GM19328 (cell line): ENCODE data around the gene SLC6A3.
"Not testable (repeated sequence)": the region's sequence is repeated elsewhere in the genome, so short reads cannot be mapped to it uniquely, and the experiment has no call there.

ENCODE experiments used
- ATAC-seq: cut with Tn5 transposase; IDR thresholded peaks from one replicate; pipeline ENCODE4 v1.9.1; 2021; ENCODE audit warnings: mild to moderate bottlenecking, moderate library complexity; ENCODE audit not compliant: unreplicated experiment

SLC6A3 gene

DNA sequence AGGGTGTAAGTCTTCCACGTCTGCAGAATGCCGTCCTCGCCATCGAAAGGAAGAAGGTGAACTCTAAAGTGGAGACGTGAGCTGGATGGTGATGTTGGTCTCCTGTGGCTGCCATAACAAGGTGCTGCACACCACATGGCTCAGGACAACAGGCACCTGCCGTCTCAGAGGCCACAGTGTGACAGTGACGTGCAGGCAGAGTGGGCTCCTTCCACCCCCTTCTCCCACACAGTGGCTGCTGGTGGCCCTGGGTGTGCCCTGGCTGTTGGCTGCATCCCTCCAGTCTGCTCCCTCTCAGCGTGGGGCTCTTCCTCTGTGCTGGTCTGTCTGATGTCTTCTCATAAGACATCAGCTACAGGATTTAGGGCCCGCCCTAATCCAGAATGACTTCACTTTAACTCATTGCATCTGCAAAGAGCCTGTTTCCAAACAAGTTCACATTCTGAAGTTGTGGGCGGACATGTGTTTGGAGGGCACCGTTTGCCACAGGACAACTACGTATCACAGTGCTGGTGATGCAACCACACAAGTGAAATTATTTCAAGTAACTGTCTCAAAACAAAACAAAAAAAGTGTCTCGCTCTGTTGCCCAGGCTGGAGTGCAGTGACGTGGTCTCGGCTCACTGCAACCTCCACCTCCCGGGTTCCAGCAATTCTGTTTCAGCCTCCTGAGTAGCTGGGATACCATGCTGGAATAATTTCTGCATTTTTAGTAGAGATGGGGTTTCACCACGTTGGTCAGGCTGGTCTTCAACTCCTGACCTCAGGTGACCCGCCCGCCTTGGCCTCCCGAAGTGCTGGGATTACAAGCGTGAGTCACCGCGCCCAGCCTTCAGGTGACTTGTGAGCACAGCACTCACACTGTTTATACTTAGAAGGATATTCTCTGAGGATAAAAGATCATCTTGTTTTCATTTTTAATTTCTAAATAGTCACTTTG, 69.1 kb downstream of the SLC6A3 start:
- ATAC-seq, result no peak

DNA sequence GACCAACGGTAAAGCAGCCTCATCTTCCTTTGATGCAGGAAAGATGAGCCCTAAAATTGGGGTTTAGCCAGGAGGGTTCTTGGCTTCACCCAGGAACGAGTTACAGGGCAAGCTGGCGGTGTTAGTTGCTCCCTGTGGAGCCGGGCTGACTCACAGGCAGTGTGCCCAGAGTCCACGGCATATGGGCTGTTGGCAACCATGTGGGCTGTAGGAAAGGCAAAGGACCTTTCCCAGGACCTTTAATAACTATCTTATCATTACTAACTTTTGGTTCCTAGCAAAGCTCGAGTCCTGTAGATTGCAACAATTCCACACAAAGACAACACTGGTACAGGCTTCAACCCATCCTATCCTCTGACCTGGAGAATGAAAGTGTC, 70.6 kb downstream of the SLC6A3 start:
- no peak for ATAC-seq

DNA sequence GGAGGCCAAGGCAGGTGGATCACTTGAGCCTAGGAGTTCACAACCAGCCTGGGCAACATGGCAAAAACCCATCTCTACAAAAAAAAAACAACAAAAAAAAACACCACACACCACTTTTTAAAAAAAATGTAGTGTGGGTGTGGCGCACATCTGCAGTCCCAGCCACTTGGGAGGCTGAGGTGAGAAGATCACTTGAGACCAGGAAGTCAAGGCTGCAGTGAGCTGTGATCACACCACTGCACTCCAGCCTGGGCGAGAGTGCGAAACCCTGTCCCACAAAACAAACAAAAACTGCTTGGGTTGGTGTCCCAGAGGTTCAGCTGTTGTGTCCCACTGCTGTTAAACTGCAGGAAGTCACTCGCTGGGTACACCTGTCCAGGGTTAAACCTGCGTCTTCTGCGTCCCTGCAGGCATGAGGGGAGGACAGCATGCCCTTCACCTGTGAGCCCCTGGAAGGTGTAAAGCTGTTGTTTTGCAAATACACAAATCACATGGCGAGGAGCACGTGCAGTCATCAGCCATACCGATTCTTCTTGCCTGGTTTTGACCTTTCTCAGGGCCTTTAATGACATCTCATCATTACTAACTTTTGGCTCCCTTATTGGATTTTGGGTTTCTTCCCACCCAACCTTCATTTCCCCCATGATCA, 71.1 kb downstream of the SLC6A3 start:
- ATAC-seq, result no peak

DNA sequence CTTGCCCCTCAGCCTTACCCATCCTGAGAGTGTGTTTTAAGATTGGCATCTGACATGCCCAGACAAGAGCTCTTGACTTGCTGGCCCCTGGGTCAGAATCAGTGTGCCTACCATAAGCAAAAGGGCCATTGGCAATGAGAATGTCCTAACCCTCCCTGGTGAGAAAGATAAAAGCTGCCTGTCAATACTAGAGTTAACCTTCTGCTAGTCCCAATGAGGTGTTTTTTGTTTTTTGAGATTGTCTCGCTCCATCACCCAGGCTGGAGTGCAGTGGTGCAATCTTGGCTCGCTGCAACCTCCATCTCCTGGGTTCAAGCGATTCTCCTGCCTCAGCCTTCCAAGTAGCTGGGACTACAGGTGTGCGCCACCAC, 73.3 kb downstream of the SLC6A3 start:
- ATAC-seq, result not testable (repeated sequence)

DNA sequence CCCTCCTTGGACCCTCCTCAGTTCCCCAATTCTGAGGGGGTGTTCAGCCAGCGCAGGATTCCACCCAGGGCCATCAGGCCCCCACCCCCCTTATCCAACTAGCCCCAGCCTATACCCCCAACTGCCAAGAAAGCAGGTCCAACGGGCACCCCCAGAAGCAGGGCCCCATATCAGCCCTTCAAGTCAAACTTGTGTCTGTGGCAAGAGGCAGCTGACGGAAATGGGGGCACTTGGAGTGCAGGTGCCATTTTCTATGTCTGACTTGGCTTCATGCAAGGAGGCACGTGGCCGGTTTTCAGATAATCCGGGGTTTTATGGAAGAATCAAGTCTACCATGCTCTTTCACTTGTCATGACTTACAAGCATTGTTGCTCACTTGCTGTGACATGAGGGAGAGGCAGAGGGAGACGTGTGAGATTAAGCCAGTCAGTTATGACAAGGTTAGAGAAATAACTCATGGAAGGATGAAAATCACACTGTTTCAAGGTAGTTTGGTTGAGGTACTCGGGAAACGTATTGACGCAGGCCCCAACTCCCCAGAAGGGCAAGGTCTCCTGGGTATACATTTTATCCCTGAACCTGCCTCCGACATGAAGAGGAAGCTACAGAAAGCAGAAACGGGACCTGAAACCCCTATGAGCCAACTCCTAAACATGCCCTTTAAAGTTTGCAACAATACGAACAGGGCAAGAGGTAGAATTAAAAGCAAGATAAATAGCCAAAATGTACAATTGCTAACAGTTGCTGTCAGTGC, 73.8 kb downstream of the SLC6A3 start:
- ATAC-seq, result no peak

DNA sequence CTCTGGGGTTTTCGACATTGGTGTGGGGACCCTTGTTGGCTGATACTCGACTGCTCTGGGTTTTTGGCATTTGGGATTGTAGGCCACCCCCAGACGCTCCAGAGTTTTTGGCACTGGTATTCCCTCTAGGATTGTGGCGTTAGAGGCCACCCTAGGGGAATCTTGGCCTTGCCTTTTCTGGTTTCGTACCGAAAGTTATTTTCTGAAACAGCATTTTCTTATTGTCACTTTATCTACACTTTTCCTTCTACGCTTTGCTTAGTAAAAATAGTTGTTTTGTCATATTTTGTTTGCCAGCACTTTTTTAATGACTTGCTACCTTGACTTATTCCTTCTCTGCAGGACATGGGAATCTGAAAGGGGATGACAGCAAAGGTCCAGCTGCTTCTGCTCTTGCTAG, 75.2 kb downstream of the SLC6A3 start:
- ATAC-seq, result no peak

DNA sequence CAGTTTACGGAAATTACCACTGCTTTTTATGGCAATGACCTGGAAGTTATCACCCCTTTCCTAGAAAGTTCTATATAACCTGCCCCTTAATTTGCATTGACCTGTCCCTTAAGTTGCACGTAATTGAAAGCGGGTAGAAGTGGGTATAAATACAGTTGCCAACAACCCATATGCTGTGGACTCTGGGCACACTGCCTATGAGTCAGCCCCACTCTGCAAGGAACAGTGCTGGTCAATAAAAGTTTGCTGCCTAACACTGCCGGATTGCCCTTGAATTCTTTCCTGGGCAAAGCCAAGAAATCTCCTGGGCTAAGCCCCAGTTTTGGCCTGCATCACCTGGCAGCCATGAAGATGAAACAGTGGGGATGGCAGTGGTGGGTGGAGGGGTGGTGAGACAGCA, 76.5 kb downstream of the SLC6A3 start:
- no peak for ATAC-seq

DNA sequence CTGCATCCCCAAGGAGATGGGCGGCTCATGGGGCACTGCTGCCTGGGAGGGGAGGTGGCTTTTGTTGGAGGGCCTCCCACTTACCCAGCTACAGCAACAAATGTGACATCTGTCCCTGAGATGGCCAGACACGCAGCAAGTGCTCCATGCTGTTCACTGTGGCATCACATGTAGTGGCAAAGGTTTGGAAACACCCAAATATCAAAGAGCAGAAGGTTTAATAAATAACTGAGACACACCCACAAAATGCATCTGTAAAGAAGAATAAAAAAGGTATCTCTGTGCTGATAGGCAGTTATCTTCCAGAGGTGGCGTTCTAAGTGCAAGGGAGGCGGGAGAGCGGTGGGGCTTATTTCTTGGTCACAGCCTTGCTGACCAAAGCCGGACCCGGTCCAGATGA, 77.0 kb downstream of the SLC6A3 start:
- no peak for ATAC-seq

DNA sequence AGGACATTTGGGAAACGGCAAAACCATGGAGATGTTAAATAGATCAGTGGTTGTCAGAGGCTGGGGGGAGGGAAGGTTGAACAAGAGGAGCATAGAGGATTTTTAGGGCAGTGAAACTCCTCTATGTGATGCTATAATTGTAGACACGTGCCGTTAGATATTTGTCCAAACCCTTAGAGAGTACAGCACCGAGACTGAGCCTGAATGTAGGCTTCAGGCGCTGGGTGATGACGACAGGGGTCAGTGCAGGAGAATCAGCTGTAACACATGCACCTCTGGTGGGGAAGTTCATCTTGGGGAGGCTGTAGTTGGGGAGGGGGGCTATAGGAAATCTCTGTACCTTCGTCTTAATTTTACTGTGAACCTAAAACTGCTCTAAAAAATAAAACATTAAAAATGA, 78.1 kb downstream of the SLC6A3 start:
- ATAC-seq, result no peak

DNA sequence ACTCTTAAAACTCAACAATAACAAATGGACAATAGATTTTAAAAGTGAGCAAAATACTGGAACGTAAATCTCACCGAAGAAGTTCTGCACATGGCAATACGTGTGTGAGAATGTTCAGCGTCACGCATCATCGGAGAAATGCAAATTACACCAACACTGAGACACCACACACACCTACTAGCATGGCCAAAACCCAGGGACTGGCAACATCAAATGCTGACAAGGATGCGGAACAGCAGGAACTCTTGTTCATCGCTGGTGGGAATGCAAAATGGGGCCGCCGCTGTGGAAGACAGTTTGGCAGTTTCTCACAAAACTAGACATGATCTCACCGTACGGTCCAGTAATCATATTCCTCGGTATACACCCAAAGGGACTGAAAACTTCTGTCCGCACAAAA, 78.7 kb downstream of the SLC6A3 start:
- no peak for ATAC-seq

DNA sequence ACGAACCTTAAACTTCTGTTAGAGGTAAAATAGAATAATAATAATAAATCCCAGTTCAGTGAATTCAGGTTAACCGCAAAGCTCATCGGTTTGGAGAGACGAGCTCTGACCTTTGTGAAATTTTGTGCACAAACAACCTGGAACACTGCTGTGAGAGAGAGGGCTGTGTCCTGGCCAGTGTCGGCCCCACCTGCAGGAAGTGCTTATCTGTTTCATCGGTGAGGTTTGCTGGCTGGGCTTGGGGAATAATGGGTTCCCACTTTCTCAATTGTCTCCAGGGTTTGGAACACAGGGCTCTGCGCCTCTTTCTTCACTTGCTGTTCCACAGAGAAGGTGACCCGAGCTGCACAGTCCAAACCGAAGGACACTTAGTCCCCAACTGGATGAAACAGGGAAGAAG, 81.0 kb downstream of the SLC6A3 start:
- ATAC-seq, result no peak

DNA sequence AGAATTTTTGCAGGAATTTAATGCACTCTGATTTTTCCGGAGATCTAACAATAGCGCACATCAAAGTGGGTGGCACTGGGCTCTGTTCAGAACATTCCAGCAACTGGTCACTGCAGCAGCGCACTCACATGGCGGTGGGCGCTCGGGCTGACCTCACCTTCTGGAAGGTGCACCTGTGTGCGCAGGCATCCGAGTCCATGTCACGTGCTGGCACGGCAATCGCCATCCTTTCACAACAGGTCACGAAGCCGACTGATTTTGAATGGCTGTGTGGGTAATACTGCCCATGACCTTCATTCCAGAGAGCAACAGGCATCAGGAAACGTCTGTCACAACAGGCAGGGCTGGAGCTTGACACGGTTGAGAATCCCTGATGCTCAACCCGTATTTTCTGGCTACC, 81.7 kb downstream of the SLC6A3 start:
- ATAC-seq, result no peak

DNA sequence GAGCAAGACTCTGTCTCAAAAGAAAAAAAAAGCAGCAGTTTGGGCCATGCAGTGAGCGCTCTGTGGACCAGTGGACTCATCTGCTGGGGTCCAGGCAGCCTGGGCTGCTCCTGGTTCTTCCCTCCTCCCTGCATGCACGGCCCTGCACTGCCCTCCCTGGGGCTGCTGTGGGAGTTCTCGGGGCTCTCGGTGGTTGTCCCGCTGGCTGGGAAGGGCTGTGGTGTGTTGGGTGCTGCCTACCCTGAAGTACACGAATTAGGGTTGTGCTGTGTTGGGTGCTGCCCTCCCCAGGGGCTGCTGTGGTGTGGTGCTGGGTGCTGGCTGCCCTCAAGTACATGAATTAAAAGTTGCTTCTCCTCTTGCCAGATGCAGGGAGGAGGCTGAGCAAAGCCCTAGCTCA, 82.1 kb downstream of the SLC6A3 start:
- no peak for ATAC-seq

DNA sequence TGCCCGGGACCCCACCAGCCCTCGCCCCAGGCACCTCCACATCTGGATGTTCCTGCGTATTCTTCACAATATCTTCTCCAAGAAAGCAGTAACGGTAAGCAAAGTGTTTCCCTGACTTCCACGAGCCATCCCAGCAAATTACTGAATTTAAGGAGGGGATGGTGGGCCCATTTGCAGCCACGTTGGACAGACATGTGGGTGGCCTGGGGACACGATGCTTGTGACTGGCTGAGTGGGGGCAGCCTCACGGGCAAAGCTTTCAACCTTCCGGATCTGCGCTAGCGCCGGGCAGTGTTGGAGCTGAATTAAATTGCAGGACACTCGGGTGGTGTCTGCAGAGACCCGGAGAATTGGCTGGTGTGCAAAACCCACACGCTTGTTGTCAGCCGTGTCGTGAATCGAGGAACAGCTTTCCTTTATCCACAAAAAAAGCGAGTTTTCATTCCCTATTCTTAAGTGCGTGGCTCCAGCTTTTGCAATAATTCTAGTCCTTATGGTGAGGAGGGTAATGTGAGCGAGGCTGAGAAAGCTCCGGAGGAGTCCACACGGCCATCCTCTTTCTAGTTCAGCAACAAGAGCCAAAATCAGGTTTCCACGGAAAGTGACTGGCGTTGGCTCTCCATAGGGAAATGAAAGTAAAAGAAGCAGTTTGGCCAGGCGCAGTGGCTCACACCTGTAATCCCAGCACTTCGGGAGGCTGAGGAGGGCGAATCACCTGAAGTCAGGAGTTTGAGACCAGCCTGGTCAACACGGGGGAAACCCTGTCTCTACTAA, 82.8 kb downstream of the SLC6A3 start:
- ATAC-seq, result no peak

DNA sequence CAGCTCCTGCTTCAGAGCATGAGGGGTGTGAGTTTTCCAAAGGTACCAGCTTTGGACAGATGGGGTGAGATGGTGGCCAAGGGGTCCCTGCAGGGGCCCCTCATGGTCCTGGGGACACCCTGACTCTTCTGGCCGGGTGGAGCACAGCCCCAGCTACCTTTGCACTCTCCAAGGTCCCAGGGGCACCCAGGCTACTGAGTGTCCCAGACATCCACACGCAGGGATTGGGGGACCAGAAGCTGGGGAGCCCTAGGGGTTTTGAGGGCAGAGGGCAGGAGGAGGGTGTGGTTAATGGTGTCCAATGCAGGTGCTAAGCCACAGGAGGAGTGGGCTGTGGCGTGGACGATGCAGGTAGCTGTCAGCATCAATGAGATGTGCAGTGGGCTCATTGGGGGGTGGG, 84.4 kb downstream of the SLC6A3 start:
- no peak for ATAC-seq

DNA sequence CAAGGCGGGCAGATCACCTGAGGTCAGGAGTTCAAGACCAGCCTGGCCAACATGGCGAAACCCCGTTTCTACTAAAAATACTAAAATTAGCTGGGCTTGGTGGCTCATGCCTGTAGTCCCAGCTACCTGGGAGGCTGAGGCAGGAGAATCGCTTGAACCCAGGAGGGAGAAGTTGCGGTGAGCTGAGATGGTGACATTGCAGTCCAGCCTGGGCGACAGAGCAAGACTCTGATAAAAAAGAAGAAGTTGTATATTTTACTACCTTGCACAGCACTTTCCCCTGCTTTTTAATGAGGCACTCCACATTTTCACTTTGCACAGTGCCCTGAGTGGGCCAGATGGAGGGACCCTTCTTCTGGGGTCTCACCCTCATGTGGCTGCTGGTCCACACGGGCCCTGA, 84.9 kb downstream of the SLC6A3 start:
- not testable (repeated sequence) for ATAC-seq

DNA sequence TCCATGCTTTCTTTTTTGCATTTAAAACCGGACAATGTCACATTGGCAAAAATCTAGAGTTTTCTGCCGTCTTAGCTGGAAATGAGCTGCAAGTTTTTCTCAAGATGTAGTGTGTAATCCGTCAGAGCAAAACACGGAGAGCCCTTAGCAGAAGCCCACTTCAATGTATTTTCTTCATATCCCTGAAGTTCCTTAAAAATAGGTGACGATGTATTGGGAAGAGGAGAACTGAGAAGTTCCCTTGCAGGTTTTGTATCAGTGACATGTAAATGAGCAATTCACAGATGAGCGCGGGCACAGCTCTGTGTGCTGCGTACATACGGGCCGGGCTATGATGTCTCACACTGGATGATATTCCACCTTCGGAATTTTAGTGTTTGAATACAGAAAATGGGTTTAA, 85.5 kb downstream of the SLC6A3 start:
- no peak for ATAC-seq

DNA sequence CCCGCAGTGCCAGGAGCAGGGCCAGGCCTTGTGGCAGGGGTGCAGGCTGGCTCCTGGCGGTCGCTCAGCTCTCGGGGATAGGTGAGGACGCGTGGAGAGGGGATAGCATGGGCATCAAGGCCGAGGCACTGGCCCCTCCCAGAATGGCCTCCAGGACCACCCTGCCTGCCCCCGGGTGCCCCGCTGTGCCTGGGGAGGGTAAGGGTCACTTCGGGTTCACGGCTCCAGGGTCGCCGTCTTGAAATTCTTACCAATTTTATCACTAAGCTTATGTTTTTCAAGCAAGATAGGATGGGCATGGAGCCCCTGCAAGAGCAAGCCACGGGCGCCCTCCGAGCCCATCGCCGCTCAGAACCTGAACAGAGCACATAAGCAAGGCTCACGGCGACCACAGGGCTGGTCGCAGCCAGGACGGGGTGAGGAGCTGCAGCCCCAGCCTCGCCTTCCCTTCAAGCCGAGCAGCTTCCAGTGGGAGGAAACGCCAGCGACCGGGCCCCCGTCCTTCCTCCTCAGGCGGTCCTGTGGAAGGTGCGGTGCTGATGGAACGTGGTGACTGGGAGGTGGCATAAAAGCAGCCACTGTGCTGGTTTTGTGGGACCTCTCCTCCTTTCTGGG, 86.1 kb downstream of the SLC6A3 start:
- ATAC-seq, result no peak

DNA sequence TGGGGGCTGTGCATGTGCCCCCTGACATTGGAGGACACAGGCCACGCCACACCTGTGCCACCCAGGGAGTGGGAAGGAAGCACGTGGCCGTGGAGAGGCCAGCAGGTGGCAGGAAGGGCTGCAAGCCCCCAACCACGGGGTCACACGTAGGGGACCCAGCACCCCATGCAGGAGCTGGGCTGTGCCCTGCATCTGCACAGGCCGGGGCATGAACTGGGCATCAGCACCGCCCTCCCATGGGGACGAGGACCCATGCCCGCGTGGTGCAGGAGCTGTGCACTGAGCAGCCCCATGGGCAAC, 86.6 kb downstream of the SLC6A3 start:
- ATAC-seq, result no peak

DNA sequence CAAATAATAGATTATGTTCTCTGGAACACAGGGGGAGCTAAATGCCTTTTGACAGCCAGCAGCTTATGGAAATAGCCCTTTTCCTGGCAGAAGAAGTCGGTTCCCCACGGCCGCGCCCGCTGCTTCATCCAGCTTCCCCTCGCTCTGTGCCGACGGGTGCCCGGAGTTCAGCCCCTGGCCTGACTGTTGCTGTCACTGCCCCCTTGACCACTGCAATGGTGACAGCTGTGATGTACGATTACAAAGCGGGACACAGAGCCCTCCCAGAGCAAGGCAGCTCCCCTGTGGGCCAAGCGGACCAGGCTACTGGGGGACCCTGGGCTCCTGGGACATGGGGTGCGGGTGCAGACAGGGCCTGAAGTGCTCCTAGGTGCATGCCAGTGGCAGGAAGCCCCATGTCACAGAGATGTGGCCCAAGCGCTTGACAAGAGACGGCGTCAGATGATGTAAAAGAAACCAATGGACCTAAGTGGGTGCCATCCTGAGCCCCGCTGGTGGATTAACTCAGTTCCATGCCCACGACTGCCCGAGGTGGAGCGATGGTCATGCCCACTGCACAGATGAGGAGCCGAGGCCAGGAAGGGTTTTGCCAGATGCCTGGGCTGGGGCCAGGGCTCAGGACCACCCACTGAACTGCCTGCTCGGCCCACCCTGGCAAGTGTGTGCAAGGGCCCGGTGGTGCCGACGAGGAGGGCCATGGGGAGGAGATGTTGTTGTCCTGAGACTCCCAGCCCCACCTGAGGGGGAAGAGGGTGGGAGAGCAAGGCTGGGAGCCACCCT, 87.1 kb downstream of the SLC6A3 start:
- no peak for ATAC-seq
